Measurements from ENCODE around the gene STX2.

Gene STX2

DNA sequence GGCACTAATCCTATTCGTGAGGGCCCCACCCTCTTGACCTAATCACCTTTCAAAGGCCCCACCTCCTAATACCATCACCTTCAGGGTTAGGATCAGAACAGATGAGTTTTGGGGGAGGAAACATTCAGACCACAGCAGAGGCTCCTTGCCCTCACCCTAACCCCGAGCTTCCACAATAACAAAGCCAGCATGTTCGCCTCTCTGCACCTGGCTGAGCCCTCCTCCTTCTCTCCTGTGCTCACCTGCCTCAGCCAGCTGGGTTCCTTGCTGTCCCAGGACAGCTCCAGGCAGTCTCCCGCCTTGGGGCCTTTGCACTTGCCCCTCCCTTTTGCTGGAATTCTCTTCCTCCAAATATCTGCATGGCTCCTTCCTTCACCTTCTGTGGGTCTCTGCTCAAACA, 23.1 kb upstream of the STX2 start:
- TF ChIP-seq ZC3H10 (CRISPR knock-in tag; IDR thresholded peaks at IDR 0.05) (no peak), ESRRG (CRISPR knock-in tag; IDR thresholded peaks at IDR 0.05) (no peak), ZFP3 (CRISPR knock-in tag; IDR thresholded peaks at IDR 0.05) (no peak), CSDC2 (CRISPR knock-in tag; IDR thresholded peaks at IDR 0.05) (no peak), RARB (CRISPR knock-in tag; IDR thresholded peaks at IDR 0.05) (no peak), ZNF70 (CRISPR knock-in tag; IDR thresholded peaks at IDR 0.05) (no peak), ZFP30 (CRISPR knock-in tag; IDR thresholded peaks at IDR 0.05) (no peak), GLIS3 (CRISPR knock-in tag; IDR thresholded peaks at IDR 0.05) (no peak)
- TF ChIP-seq, protein P1, sequence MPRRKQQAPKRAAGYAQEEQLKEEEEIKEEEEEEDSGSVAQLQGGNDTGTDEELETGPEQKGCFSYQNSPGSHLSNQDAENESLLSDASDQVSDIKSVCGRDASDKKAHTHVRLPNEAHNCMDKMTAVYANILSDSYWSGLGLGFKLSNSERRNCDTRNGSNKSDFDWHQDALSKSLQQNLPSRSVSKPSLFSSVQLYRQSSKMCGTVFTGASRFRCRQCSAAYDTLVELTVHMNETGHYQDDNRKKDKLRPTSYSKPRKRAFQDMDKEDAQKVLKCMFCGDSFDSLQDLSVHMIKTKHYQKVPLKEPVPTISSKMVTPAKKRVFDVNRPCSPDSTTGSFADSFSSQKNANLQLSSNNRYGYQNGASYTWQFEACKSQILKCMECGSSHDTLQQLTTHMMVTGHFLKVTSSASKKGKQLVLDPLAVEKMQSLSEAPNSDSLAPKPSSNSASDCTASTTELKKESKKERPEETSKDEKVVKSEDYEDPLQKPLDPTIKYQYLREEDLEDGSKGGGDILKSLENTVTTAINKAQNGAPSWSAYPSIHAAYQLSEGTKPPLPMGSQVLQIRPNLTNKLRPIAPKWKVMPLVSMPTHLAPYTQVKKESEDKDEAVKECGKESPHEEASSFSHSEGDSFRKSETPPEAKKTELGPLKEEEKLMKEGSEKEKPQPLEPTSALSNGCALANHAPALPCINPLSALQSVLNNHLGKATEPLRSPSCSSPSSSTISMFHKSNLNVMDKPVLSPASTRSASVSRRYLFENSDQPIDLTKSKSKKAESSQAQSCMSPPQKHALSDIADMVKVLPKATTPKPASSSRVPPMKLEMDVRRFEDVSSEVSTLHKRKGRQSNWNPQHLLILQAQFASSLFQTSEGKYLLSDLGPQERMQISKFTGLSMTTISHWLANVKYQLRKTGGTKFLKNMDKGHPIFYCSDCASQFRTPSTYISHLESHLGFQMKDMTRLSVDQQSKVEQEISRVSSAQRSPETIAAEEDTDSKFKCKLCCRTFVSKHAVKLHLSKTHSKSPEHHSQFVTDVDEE (CRISPR knock-in tag; IDR thresholded peaks at IDR 0.05) = no peak
- ATAC-seq = no peak

DNA sequence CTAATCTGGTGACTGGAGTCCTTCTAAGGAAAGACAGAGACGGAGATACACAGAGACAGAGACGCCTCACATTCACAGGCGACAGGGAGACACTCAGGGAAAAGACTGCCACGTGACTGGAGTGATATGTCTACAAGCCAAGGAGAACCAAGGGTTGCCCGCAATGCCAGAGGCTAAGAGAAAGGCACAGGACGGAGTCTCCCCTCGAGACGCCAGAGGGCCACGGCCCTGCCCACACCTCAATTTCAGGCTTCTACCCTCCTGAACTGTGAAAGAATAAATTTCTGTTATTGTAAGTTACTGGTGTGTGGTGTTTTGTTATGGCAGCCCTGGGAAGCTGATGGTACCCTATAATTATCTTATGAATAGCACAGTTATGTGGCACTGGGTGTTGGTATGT, 21.3 kb upstream of the STX2 start:
- no peak for ATAC-seq

DNA sequence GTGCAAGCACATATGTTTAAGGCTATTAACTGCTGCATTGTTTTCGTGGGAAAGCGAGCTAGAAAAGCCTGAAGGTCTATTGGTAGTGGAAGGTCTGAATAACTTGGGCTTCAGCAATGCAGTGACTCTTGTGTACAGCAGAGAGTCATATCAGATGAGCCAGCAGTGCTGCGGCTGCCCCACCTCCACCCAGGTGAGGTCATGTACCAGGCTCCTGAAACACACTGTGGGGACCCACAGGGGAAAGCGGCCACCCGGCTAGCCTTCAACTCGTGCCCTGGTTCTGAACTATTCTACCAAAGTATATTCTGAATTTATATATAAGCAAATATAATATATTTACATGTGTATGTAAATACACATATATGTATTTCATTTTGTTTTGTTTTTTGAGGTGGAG, 20.1 kb upstream of the STX2 start:
- TF ChIP-seq TOX (CRISPR knock-in tag; IDR thresholded peaks at IDR 0.05; ENCODE audit: borderline replicate concordance) (no peak), OSR1 (CRISPR knock-in tag; IDR thresholded peaks at IDR 0.05) (no peak), CSDC2 (CRISPR knock-in tag; IDR thresholded peaks at IDR 0.05) (no peak), ISL1 (CRISPR knock-in tag; IDR thresholded peaks at IDR 0.05) (no peak), ZC3H10 (CRISPR knock-in tag; IDR thresholded peaks at IDR 0.05) (no peak), ZFP3 (CRISPR knock-in tag; IDR thresholded peaks at IDR 0.05) (no peak)
- TF ChIP-seq, protein P2, sequence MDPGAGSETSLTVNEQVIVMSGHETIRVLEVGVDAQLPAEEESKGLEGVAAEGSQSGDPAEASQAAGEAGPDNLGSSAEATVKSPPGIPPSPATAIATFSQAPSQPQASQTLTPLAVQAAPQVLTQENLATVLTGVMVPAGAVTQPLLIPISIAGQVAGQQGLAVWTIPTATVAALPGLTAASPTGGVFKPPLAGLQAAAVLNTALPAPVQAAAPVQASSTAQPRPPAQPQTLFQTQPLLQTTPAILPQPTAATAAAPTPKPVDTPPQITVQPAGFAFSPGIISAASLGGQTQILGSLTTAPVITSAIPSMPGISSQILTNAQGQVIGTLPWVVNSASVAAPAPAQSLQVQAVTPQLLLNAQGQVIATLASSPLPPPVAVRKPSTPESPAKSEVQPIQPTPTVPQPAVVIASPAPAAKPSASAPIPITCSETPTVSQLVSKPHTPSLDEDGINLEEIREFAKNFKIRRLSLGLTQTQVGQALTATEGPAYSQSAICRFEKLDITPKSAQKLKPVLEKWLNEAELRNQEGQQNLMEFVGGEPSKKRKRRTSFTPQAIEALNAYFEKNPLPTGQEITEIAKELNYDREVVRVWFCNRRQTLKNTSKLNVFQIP (CRISPR knock-in tag; IDR thresholded peaks at IDR 0.05; ENCODE audit: borderline replicate concordance, low read depth) = no peak
- TF ChIP-seq, protein P3, sequence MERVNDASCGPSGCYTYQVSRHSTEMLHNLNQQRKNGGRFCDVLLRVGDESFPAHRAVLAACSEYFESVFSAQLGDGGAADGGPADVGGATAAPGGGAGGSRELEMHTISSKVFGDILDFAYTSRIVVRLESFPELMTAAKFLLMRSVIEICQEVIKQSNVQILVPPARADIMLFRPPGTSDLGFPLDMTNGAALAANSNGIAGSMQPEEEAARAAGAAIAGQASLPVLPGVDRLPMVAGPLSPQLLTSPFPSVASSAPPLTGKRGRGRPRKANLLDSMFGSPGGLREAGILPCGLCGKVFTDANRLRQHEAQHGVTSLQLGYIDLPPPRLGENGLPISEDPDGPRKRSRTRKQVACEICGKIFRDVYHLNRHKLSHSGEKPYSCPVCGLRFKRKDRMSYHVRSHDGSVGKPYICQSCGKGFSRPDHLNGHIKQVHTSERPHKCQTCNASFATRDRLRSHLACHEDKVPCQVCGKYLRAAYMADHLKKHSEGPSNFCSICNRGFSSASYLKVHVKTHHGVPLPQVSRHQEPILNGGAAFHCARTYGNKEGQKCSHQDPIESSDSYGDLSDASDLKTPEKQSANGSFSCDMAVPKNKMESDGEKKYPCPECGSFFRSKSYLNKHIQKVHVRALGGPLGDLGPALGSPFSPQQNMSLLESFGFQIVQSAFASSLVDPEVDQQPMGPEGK (CRISPR knock-in tag; IDR thresholded peaks at IDR 0.05; ENCODE audit: borderline replicate concordance) = no peak
- TF ChIP-seq, protein P4, sequence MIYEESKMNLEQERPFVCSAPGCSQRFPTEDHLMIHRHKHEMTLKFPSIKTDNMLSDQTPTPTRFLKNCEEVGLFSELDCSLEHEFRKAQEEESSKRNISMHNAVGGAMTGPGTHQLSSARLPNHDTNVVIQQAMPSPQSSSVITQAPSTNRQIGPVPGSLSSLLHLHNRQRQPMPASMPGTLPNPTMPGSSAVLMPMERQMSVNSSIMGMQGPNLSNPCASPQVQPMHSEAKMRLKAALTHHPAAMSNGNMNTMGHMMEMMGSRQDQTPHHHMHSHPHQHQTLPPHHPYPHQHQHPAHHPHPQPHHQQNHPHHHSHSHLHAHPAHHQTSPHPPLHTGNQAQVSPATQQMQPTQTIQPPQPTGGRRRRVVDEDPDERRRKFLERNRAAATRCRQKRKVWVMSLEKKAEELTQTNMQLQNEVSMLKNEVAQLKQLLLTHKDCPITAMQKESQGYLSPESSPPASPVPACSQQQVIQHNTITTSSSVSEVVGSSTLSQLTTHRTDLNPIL (CRISPR knock-in tag; IDR thresholded peaks at IDR 0.05; ENCODE audit: low read depth) = no peak
- TF ChIP-seq, protein P5, sequence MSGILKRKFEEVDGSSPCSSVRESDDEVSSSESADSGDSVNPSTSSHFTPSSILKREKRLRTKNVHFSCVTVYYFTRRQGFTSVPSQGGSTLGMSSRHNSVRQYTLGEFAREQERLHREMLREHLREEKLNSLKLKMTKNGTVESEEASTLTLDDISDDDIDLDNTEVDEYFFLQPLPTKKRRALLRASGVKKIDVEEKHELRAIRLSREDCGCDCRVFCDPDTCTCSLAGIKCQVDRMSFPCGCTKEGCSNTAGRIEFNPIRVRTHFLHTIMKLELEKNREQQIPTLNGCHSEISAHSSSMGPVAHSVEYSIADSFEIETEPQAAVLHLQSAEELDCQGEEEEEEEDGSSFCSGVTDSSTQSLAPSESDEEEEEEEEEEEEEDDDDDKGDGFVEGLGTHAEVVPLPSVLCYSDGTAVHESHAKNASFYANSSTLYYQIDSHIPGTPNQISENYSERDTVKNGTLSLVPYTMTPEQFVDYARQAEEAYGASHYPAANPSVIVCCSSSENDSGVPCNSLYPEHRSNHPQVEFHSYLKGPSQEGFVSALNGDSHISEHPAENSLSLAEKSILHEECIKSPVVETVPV (CRISPR knock-in tag; IDR thresholded peaks at IDR 0.05) = no peak
- ATAC-seq = no peak

More for the DNA sequence above, 21.3 kb upstream of the STX2 start:
- TF ChIP-seq CSDC2 (CRISPR knock-in tag; IDR thresholded peaks at IDR 0.05) (no peak), TOX (CRISPR knock-in tag; IDR thresholded peaks at IDR 0.05; ENCODE audit: borderline replicate concordance) (no peak), ZNF70 (CRISPR knock-in tag; IDR thresholded peaks at IDR 0.05) (no peak), ZNF8 (CRISPR knock-in tag; IDR thresholded peaks at IDR 0.05) (no peak), TCF4 (CRISPR knock-in tag; IDR thresholded peaks at IDR 0.05; ENCODE audit: borderline replicate concordance) (no peak)
- TF ChIP-seq, protein P4 (CRISPR knock-in tag; IDR thresholded peaks at IDR 0.05; ENCODE audit: low read depth) = no peak
- TF ChIP-seq, protein P1 (CRISPR knock-in tag; IDR thresholded peaks at IDR 0.05) = no peak

Measured in SK-N-SH treated with all-trans-retinoic acid at 6 μM for 48 hours (cell line).